Activated CD8-positive, alpha-beta memory T cell treated with anti-CD3 and anti-CD28 coated beads, Interleukin-2, amount 50 U/mL, for 4 hours (primary cell): ENCODE data around the gene CACNB4.
"Not testable (repeated sequence)": the region's sequence is repeated elsewhere in the genome, so short reads cannot be mapped to it uniquely, and the experiment has no call there.

ENCODE experiments used
- DNase-seq: peaks from one replicate; pipeline ENCODE4 v3.0.0-alpha.2; 2020

CACNB4 gene

DNA sequence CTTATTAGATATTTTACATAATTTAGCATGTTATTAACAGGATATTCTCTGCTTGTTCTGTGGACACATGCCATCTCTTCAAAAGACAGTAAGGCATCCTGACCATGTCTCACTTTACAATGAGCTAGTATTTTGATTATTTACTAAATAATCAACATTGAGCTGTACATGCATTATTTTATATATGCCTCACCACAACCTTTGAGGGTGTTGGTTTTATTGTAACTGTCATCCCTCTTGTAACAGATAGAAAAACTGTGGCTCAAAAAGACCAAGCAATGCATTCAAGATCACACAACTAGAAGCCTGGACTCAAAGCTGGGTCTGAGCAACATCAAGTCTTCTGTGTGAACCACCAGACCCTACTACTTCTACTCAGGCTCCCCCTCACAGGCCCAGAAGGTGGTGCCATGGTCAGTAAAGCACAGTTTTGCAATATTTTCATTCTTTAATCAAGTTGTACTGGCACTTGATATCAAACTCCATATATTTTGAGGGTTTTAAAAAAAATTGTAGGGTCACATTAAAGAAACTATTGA is 165.5 kb downstream of the CACNB4 start:
- no peak for DNase-seq

DNA sequence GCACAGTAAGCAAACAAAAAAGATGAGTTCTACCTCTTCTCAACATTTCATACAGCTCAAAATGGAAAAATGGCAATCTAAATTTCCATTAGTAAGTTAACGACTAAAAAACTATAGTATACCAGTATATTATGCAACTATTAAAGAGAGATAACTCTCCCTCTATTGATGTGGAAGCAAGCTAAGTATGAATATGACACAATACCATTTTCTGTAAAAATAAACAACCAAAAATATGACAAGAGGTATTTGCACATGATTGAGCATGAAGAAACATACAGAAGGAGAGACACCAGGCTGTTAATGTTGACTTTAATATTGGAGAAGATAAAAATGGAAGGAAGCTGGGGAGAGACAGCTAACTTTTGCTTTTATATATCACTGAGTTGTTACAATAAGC is 167.1 kb downstream of the CACNB4 start:
- DNase-seq = no peak

DNA sequence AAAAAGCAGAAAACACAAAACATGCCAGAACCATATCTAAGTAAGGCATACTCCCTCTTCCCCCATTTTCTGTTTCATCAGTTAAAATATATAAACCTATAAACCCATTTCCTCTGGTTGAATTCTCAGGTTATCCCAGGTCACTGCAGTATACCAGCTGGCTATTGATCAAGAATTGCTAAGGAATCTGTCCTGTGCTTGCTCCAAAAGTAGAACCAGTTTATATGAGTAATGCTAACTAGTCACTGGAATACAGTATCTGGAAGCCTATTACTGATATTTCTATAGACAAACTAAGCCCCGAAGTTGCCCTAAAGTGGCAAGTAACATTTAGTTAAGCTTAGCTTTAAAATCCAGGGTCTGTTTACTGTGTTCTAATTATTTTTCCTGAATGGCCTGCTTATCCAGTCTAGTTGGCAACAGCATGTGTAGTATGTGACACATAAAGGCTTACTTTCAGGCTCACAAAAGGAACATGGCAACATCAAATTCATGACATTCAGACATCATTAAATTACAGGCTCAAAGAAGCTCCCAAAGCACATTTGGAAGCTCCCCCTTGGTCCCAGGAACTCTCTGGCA is 167.7 kb downstream of the CACNB4 start:
- no peak for DNase-seq

DNA sequence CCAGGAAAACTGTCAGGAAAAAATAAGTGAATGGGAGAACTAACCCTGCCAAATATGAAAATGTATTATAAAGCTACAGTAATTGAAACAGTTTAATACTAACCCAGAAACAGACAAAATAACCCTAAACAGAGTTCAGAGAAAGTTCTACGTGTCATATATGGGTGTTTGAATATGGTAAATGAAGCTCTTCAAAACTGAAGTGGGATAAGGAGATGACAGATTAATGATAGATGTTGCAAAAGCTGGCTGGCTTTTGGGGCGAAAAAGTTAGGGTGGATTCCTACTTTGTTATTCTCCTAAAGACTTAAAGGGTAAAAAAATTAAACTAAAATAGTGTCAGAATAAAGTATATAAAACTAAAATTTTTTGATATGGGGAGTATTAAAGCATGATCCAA is 168.8 kb downstream of the CACNB4 start:
- no peak for DNase-seq

DNA sequence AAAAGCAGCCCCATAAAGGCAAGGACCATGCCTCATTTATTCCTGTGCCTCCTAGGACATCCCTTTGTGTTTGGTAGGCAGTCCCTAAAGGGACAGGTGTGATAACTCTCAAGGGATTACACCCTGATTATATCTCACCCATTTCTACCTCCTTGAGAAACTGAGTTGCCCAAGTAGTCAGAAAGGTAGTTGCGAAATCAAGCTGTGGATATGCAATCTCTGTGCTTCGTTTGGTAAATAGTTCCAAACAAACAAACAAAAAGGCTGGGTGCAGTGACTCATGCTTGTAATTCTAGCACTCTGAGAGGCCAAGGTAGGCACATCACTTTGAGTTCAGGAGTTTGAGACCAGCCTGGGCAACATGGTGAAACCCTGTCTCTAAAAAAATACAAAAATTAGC is 170.5 kb downstream of the CACNB4 start:
- DNase-seq = no peak

DNA sequence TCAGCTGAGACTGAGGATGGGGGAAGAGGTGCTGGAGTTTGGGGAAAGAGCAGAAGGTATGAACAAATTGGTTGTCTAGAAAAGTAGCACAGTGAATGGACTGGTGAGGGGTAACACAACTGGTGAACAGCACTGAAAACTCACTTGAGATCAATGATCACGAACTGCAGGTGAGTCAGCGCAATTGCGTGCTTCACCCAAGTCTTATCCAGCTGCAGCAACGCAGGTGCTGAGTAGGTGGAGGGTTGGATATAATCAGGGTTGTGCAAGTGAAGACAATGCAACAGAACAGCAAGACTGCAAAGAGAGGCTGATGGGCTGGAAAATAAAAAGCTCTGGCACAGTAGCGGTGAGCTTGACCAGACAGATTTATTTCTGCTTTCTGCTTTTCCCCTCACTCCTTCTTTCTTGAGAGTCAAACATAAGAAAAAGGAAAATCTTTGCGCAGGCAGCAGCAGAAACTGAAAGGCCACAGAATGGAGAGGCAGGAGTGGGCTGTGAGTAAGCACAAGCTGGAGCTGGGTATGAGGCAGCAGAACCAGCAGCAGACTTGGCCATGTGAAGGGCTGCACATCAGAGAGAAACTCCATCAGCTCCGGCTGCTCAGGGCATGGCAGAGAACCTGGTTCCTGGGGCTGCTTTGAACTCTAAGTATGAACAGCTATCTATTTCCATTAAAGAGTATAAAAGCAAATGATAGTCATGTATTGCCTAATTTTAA is 171.2 kb downstream of the CACNB4 start:
- DNase-seq = no peak

DNA sequence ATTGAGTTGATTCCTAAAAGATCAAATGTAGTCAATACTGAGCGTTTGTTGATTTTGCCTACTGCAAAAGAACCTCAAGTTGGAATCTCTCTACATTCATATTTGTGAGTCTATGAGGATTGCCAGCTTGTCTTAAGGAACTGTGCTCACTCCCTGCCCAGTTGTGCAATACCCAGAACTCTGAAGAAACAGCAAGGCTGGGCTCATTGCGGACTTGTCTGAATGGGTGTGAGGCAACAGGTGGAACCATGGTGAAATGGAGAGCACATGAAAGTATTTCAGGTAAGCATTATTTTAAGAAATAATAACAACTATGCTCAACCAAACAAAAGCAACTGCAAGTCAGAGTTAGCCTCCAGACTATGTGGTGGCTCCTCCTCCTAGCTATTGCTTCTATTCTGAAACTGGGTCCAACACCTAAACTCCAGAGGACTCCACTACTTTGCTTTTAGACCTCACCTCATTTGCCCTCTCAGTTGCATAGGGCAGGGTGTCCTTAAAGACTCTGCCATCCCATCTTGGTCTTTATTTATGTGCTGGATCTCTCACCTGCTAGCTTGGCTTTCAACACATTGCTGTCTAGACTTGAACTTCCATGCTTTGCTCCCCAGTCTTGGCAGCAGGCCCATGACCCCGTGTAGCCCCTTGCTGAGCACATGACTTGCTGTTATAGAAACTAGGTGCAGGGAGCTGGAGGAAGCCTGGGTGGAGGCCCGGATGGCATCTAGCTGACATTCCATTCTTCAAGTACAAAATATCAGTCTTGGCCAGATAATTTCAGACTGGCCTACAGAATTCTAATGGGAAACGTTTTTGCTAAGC is 175.8 kb downstream of the CACNB4 start:
- no peak for DNase-seq

DNA sequence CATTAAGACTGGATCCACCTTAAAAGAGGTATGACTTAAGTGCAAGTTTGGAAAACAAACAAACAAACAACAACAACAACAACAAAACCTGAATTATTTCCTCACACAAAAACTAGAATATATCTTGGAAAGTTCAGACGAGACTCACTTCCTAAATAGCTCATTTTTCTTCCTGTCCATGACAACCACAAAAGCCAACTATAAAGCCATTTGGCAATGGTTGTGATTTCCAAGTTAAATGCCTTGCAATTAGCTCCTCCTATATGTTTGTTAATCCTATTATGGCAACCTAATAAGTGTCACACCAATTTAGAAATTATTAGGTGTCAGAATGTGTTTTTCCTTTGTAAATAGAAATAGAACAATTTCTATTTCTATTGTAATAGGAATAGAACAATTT is 179.1 kb downstream of the CACNB4 start:
- no peak for DNase-seq

DNA sequence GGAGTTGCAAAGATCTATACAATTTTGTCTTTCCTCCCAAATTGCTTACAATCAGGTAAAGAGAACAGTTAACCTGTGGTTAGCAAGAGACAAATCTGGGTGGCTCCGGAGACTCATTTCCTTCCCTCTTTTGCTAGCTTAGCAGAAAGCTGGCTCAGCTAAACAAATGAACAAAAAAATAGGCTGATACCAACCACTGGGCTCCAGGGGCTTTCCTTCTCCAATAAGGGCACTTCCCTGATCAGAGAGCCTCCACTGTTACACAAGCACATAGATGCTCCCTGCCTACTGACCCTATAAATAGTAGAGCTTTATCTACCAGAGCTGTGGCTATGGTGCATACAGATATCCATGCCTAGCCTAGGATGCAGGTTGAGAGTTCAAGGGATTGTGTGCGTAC is 180.5 kb downstream of the CACNB4 start:
- no peak for DNase-seq

DNA sequence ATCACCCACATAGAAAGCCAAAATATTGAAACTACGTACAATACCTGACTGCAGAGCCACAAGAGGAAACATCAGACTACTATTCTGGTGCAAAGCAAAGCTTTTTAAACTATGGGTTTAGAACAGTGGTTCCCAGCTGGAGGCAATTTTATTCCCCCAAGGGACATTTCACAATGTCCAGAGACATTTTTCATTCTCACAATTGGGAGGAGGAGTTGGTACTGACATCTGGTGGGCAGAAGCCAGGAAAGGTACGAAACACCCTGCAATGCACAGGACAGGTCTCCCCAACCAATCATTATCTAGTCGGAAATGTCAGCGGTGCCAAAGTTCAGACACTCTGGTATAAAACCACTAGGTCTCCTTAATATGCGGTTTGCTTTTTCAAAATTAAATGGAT is 182.2 kb downstream of the CACNB4 start:
- DNase-seq = no peak

DNA sequence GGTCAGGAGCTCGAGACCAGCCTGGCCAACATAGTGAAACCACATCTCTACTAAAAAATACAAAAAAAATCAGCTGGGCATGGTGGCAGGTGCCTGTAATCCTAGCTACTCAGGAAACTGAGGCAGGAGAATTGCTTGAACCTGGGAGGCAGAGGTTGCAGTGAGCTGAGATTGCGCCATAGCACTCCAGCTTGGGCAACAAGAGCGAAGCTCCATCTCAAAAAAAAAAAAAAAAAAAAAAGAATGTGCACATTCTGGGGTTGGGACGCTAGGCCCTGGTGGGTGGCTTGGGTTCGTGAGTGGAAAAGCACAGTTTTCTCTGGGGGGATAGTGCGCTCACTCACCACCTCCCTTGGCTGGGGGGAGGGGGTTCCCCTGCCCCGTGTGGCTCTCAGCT is 183.2 kb downstream of the CACNB4 start:
- DNase-seq = not testable (repeated sequence)

DNA sequence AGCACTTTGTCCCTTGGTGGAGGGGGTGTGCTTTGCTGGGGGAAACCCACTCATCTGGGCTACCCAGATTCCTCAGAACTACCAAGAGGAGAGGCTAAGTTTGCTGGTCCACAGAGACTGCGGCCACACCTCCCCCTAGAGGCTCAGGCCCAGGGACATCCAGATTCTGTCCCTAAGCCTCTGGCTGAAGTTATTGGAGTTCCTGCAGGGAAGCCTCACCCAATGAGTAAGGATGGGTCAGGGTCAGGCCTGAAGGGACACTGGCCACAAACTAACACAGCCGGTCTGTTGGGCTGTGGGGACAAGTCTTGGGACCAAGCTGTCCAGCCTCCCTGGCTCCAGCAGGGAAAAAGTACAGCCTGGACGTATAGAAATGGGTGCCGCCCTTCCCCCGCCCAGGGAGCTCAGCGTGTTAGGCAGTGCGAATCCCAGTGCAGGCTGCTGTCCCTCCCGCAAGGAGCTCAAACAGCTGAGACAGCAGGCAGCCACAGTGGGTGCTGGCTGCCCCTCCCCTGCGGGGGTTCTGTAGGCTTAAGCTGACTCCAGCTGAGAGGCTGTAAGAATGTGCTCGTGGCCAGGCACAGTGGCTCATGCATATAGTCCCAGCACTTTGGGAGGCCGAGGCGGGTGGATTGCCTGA is 183.7 kb downstream of the CACNB4 start:
- no peak for DNase-seq

DNA sequence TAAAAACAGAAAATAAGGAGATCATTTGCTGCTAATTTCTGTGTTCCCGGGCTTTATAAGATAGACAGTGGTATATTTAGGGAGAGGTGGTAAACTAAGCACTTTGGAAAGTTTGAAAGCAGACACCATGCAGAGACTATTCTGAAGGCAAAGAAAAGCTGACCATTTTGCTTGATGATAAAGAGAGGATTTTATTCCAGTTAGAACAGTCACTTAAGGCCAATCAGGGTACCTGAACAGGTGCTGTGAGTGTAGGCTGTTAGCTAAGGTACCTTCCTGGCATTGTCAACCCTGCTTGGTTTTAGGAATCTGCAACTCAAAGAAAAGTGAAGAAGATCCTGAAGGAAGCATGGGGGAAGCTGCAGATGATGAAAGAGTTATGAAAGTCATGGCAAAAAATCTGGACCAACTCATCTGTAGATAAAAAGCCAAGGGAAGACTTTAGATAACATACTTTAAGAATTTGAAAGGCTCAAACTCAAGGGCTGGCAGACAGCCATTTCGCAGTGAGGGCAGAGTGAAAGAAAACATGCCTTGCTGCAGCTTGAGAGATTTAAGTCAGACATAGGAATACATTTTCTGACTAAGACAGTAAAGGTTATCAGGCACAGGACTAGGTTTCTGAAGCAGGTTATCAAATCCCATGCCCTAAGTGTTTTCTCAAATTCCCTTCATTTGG is 190.5 kb downstream of the CACNB4 start:
- no peak for DNase-seq

DNA sequence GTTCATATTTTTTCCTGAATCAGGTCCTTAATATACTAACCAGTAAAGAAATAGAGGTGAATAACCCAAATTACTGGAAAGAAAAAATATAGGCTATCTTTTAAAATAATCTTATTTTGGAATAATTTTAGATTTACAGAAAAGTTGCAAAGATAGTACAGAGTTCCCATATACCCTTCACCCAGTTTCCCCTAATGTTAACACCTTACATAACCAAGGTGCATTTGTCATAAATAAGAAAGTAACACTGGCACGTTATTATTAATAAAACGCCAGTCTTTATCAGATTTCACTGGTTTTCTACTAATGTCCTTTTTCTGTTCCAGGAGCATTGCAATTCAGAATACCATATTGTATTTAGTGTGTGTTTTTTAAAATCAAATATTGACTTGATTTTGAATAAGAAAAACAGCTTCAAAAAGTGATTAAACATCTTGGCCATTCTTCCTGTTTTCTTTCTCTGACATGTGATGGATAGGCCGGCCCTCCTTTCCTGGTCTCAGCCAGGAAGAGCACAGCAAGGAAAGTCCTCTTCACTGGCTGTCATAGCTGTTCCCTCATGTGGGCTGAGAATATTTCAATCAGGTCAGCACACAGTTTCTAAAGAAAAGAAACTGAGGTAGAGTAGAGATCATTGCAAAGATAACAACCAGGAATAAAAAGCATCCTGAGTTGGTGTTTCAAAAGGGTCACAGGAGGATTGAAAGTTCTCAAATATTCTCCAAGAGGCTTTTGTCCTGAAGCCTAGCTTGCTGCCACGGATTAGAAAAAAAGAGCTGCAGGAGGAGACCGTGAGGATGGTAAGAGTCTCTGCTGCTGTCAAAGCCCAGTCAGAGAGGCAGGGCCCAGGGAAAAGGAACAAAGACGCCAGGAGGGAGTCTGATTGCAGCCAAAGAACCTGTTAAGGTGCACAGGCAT is 191.3 kb downstream of the CACNB4 start:
- no peak for DNase-seq

DNA sequence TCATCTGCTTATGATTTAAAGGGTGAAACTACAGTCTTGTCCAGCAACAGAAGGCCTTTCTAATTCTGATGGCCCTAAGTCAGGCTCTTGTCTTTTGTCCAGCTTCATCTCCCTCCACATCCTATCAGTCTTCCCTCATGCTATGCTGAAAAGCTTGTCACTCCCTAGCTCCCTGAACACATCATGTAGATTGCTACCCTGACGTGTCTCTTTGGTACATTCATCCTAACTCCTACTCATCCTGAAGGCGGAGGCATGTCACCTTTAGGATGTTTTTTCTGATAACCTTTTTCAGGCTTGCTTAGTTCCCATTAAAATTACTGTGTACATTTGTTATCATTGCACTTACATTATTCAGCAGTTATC is 192.2 kb downstream of the CACNB4 start:
- no peak for DNase-seq

DNA sequence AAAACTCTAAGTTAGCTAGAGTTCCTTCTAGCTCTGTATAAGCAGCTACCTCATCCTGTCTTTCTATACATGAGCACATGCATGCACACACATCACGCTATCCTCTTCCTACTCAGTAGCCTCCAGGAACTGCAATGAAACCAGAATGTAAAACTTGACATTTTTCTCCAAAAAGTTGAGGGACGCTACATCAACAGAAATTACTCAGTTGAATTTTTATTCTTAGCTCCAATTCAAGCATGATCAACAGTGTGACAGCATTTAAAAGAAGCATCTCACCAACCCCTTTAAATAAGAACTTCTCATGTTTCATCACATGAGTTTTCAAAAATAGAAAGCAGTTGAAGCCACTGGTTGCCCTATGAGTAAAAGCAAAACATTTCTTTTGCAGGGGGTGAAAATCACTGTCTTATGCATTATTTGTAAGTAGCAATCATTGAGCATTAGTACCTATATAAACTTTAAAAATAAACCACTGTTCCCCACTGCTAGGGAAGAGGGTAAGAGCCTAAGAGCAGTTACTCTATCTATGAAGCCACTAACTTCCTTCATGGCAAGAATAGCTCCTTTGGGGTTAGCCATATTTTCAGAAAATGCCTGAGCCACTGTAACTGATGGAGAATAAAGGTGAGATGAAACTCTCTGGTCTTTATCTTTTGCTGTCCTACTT is 192.7 kb downstream of the CACNB4 start:
- DNase-seq = no peak

DNA sequence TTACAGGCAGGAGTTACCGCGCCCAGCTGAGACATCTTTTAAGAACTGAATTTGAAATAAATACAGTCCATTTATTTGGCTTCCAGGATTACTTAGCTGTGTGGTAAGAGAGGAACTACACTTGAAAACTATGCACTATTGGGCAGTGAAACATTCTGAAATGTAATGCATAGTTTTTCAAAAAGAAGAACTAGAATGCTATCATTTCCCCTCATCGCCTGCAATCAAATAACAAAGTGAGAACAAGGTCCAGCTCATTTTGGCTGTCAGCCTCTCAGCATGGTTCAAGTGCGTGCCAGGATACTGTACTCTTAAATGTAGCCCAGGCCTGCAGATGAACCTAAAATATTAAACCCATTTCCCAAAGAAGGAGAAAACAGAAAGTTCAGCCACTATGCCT is 194.0 kb downstream of the CACNB4 start:
- no peak for DNase-seq

DNA sequence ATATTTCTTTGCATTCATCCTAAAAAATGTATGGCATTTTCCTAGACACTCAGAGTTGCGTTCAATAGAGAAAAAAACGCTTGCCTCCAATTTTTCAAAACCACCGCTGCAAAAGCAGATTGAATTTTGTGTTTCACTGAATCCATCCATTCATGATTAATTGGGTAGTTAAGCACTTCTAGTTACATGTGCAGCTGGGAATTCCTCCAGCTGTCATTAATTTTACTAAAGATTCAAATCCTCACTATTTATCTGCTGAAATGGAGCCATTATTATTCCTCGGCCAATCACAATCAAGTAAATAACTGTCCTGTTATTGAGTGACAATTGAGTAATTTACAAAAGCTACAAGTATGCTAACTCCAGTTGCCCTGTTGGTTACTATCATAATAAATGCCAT is 194.8 kb downstream of the CACNB4 start:
- no peak for DNase-seq

DNA sequence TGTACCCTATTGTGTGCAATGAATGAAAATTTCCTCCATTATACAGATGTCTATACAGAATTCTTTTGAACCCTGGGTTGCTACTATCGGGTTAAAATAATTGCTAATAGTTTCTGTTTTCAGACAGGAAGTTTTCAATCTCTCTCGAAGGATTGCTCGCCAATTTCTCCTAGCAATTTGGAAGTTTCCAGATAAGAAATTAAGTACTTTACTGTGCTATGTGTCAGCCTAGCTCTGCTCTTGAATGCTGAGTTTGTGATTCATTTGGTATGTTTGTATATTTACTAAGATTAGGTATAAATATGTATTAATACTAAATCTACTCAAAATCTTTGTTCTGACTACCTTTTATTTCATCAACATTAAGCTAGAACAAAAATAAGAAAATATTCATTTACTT is 196.0 kb downstream of the CACNB4 start:
- DNase-seq = no peak

DNA sequence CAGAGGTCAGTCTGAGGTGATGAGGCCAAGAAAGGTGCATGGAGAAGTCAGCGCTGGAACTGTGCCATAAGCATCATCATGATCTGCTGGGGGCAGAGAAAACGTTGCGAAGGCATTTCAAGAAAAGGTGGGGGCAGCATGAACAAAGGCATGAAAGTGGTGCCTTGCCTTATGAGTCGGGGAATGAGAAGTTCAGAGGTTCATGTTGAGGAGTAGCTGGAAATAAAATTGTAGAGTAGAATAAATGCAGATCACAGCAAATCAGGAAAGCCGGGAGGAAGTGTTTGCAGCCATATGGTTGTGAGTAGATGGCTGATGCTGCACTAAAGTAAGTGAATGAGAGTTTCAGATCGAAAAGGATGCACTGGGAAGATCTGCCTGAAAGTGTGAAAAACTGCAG is 198.5 kb downstream of the CACNB4 start:
- DNase-seq = no peak

DNA sequence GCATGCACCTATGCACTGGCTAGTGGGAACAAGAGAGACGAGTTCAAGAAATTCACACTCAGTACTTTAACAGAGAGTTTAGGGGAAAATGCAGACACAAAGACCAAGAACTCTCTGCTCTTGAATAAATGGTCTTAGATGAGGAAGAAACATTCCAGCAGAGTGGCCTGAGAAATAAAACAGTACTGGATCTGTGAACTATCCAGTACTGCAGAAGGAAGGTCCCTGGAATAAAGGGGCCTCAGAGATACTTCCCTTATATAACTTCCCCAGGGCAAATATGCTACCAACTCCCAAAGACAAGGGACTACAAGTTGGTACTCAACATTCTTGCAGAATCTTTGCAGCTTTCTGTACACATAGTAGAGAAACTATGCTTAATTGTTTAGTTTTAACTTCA is 199.7 kb downstream of the CACNB4 start:
- no peak for DNase-seq
